Left renal cortex interstitium (tissue), 4 donors: ENCODE measurements around the gene EIF4B. TPM values are rescaled to one million over a fixed set of nuclear protein-coding genes. Genes with fewer than 3 reads are reported as not detected.
A peak's percentile ranks its signal among the peaks of the same experiment; 100 is the strongest.
"Not testable (repeated sequence)": the region's sequence is repeated elsewhere in the genome, so short reads cannot be mapped to it uniquely, and the experiment has no call there.

Experiments
- DNase-seq, 4 donors: peaks; one replicate each; pipeline ENCODE4 v3.0.0-alpha.2; 2013; ENCODE audit warnings: low read depth in 4 of 4, low spot score in 2 of 4, missing footprints in 1 of 4
- polyA plus RNA-seq, 4 donors: library from polyadenylated mRNA; unstranded; fragments of 120-200 nt; gene quantifications; one replicate each; pipeline ENCODE4 v1.2.1, GENCODE V29; 2013; ENCODE audit not compliant: insufficient read length in 4 of 4

Gene EIF4B
- polyA plus RNA-seq, 4 donors = 463 to 558 (median 490) TPM

GRCh38 chr12:52992699-52993557 lies 13.3 kb upstream of the EIF4B start:
- no peak for DNase-seq

- DNase-seq = no peak
Observed at GRCh38 chr12:52993558-52993869, 12.7 kb upstream of the EIF4B start.

GRCh38 chr12:53004178-53004577 lies 2.1 kb upstream of the EIF4B start:
- no peak for DNase-seq

GRCh38 chr12:53004582-53004981 lies 1.7 kb upstream of the EIF4B start:
- no peak for DNase-seq

GRCh38 chr12:53005215-53005985 lies 856 bp upstream of the EIF4B start:
- no peak for DNase-seq

GRCh38 chr12:53006810-53007309 lies 604 bp downstream of the EIF4B start:
- peak in 3 of 4 donors; percentile 44 to 52 (median 47) for DNase-seq

- DNase-seq = no peak
Observed at GRCh38 chr12:53007343-53007742, 1.1 kb downstream of the EIF4B start.

- not testable (repeated sequence) for DNase-seq
Observed at GRCh38 chr12:53008760-53009159, 2.5 kb downstream of the EIF4B start.

GRCh38 chr12:53010955-53011354 lies 4.7 kb downstream of the EIF4B start:
- no peak for DNase-seq

- no peak for DNase-seq
Observed at GRCh38 chr12:53011889-53012288, 5.6 kb downstream of the EIF4B start.

- DNase-seq = no peak
Observed at GRCh38 chr12:53012928-53013327, 6.7 kb downstream of the EIF4B start.

GRCh38 chr12:53014709-53015108 lies 8.5 kb downstream of the EIF4B start:
- no peak for DNase-seq

GRCh38 chr12:53025250-53025649 lies 19.0 kb downstream of the EIF4B start:
- DNase-seq = no peak

- not testable (repeated sequence) for DNase-seq
Observed at GRCh38 chr12:53027014-53027413, 20.8 kb downstream of the EIF4B start.

GRCh38 chr12:53031616-53032015 lies 25.4 kb downstream of the EIF4B start:
- no peak for DNase-seq

- DNase-seq = not testable (repeated sequence)
Observed at GRCh38 chr12:53033832-53034231, 27.6 kb downstream of the EIF4B start.

- DNase-seq = no peak
Observed at GRCh38 chr12:53034459-53034858, 28.2 kb downstream of the EIF4B start.

- no peak for DNase-seq
Observed at GRCh38 chr12:53036802-53037201, 30.5 kb downstream of the EIF4B start.

GRCh38 chr12:53039851-53040250 lies 33.6 kb downstream of the EIF4B start:
- DNase-seq = no peak

GRCh38 chr12:53042607-53043454 lies 36.6 kb downstream of the EIF4B start:
- no peak for DNase-seq
